ENCODE data around the gene CSN2.

CSN2 gene

GRCh38 chr4:69991016-69991415 is 25.5 kb upstream of the CSN2 start:
- TF ChIP-seq CTCF (IDR thresholded peaks at IDR 0.05; ENCODE audit: low read depth, low read length), result no peak
- no peak for DNase-seq (ENCODE audit: extremely low read depth, low read depth)

GRCh38 chr4:69986663-69987062 is 21.1 kb upstream of the CSN2 start:
- no peak for TF ChIP-seq CTCF (IDR thresholded peaks at IDR 0.05; ENCODE audit: low read depth, low read length)
- no peak for DNase-seq (ENCODE audit: extremely low read depth, low read depth)

GRCh38 chr4:69984030-69984443 is 18.5 kb upstream of the CSN2 start:
- no peak for DNase-seq (ENCODE audit: extremely low read depth, low read depth)
- no peak for TF ChIP-seq CTCF (IDR thresholded peaks at IDR 0.05; ENCODE audit: low read depth, low read length)

- no peak for DNase-seq (ENCODE audit: extremely low read depth, low read depth)
- TF ChIP-seq CTCF (IDR thresholded peaks at IDR 0.05; ENCODE audit: low read depth, low read length), result no peak
Measured at GRCh38 chr4:69977582-69977981, 12.1 kb upstream of the CSN2 start.

- no peak for DNase-seq (ENCODE audit: extremely low read depth, low read depth)
- no peak for TF ChIP-seq CTCF (IDR thresholded peaks at IDR 0.05; ENCODE audit: low read depth, low read length)
Measured at GRCh38 chr4:69974631-69975030, 9.1 kb upstream of the CSN2 start.

- DNase-seq (ENCODE audit: extremely low read depth, low read depth), result no peak
- no peak for TF ChIP-seq CTCF (IDR thresholded peaks at IDR 0.05; ENCODE audit: low read depth, low read length)
Measured at GRCh38 chr4:69970071-69970470, 4.5 kb upstream of the CSN2 start.

GRCh38 chr4:69957209-69957608 is 8.3 kb downstream of the CSN2 start:
- DNase-seq (ENCODE audit: extremely low read depth, low read depth), result no peak
- TF ChIP-seq CTCF (IDR thresholded peaks at IDR 0.05; ENCODE audit: low read depth, low read length), result no peak

All from AG09319 (cell line).